ENCODE results near the gene NRL. TPM values are rescaled to one million over a fixed set of nuclear protein-coding genes. Genes with fewer than 3 reads are reported as not detected.

NRL gene
- total and polyA plus RNA-seq, 9 of the 15 experiments (the other 6 are each of a cell fraction or from before 2014, with no cell fraction given) = 0.07 to 2.7 (median 1.4) TPM; not detected in 1

GRCh38 chr14:24110060-24110459 lies 4.7 kb downstream of the NRL start:
- in situ Hi-C loops (cut with MboI) = no loop called here
- 83% methylated on average over 8 of the region's 9 CpGs for WGBS (ENCODE audit: insufficient coverage, low coverage, missing lambda C conversion rate)
- no peak for FAIRE-seq
- H3K4me3 ChIP-seq = no peak overlapping the region
- no peaks in the 10 kb centered on the region for H3K9me3 ChIP-seq (replicated peaks; ENCODE audit: control insufficient read depth, insufficient read depth, low read depth, low read length)
- no peaks in the 10 kb centered on the region for H3K9me1 ChIP-seq (ENCODE audit: control insufficient read depth, insufficient read depth, low read length)
- no peak overlapping the region for H3K9ac ChIP-seq (ENCODE audit: insufficient read depth in 1 of 2, low read depth in 2 of 2, low read length in 2 of 2)
- POLR2A ChIA-PET = interaction anchor here (1.3 to 1.5 kb wide), 3 partner anchors 15 to 41 kb away, joined by 3 to 4 read pairs (median 4); no protein-coding TSS in a partner anchor
- CTCF ChIA-PET (ENCODE audit: low intra/inter-chr PET ratio) = interaction anchor here (1.5 kb wide), 1 partner anchor 96 kb away, joined by 6 read pairs; no protein-coding TSS in a partner anchor
- no peaks in the 10 kb centered on the region for H4K20me1 ChIP-seq (replicated peaks; ENCODE audit: control insufficient read depth, insufficient read depth, low read length)
- no peak for ATAC-seq
- H3K36me3 ChIP-seq (ENCODE audit: control insufficient read depth, insufficient read depth, low read length) = no peaks in the 10 kb centered on the region
- BruUV-seq (replicated peaks) = no TSS peak
- no peak for DNase-seq (ENCODE audit: extremely low read depth in 1 of 4, low spot score in 3 of 4)
- TF ChIP-seq ZNF445 (CRISPR knock-in tag; IDR thresholded peaks at IDR 0.05; ENCODE audit: low read depth) (no peak), RBBP5 (IDR thresholded peaks at IDR 0.05; ENCODE audit: borderline replicate concordance, insufficient read depth, low read length, poor library complexity, severe bottlenecking) (no peak), MAZ (CRISPR knock-in tag; conservative IDR thresholded peaks at IDR 0.05 in 1 of 2, IDR thresholded peaks at IDR 0.05 in 1 of 2) (no peak), FOXJ2 (tag; IDR thresholded peaks at IDR 0.05) (no peak), SUPT5H (IDR thresholded peaks at IDR 0.05) (no peak), CHD2 (IDR thresholded peaks at IDR 0.05; ENCODE audit: low read depth, low read length) (no peak), CBX5 (IDR thresholded peaks at IDR 0.05; ENCODE audit: borderline replicate concordance, low read depth) (no peak), ZKSCAN8 (CRISPR knock-in tag; IDR thresholded peaks at IDR 0.05) (no peak), ZNF41 (CRISPR knock-in tag; conservative IDR thresholded peaks at IDR 0.05) (no peak), TSHZ1 (CRISPR knock-in tag; IDR thresholded peaks at IDR 0.05) (no peak), SIX5 (IDR thresholded peaks at IDR 0.05; ENCODE audit: borderline replicate concordance in 1 of 2, insufficient read depth in 1 of 2, low read depth in 1 of 2, low read length in 2 of 2) (no peak), TRIM25 (IDR thresholded peaks at IDR 0.05; ENCODE audit: borderline replicate concordance) (no peak), ZNF311 (CRISPR knock-in tag; IDR thresholded peaks at IDR 0.05) (no peak), JUND (IDR thresholded peaks at IDR 0.05; ENCODE audit: borderline replicate concordance, low read depth, low read length) (no peak), JUND (tag; IDR thresholded peaks at IDR 0.05; ENCODE audit: borderline replicate concordance, low read depth, low read length) (no peak), MYC (IDR thresholded peaks at IDR 0.05; ENCODE audit: low read depth, low read length) (no peak), MYC (CRISPR knock-in tag; IDR thresholded peaks at IDR 0.05; ENCODE audit: borderline replicate concordance, low read depth) (no peak)
- H3K27me3 ChIP-seq (ENCODE audit: control insufficient read depth in 2 of 2, insufficient read depth in 2 of 2, low read length in 2 of 2) = no peaks in the 10 kb centered on the region
- peaks cover 0 to 8% of the 10 kb centered on the region in 2 experiments; a peak in 3 of 5 replicates for H3K4me1 ChIP-seq (replicated peaks in 1 of 2; ENCODE audit: control insufficient read depth in 2 of 2, insufficient read depth in 2 of 2, low read length in 2 of 2)
- H3K4me2 ChIP-seq (ENCODE audit: insufficient read depth, low read length) = no peak overlapping the region
- peaks cover under 1% of the 10 kb centered on the region; the same call in 1 of the 3 replicates for H3K79me2 ChIP-seq (ENCODE audit: control insufficient read depth, insufficient read depth, low read length)
- intact Hi-C loops (cut with micrococcal nuclease) = no loop called here
- H2AFZ ChIP-seq (ENCODE audit: low read depth, low read length) = no peak overlapping the region
- H3K27ac ChIP-seq (ENCODE audit: extremely low read depth, low read depth, low read length) = no peak overlapping the region
